IPS-15b (cell line): ENCODE data around the gene NKX6-1.

Experiments
- H3K27me3 ChIP-seq: one replicate; pipeline ENCODE4 v1.6.1; 2013; ENCODE audit warnings: low read length; ENCODE audit not compliant: control insufficient read depth, insufficient read depth
- H3K36me3 ChIP-seq: one replicate; pipeline ENCODE4 v1.6.1; 2013; ENCODE audit warnings: low read length; ENCODE audit not compliant: control insufficient read depth, insufficient read depth
- H3K4me1 ChIP-seq: one replicate; pipeline ENCODE4 v1.6.1; 2013; ENCODE audit warnings: mild to moderate bottlenecking, low read length; ENCODE audit not compliant: control insufficient read depth, insufficient read depth
- H3K4me3 ChIP-seq: one replicate; pipeline ENCODE4 v1.5.1; 2013; ENCODE audit warnings: low read depth, low read length
- H3K9ac ChIP-seq: one replicate; pipeline ENCODE4 v1.6.1; 2013; ENCODE audit warnings: low read depth, mild to moderate bottlenecking, low read length
- H3K9me3 ChIP-seq: one replicate; pipeline ENCODE4 v1.6.1; 2013; ENCODE audit warnings: mild to moderate bottlenecking, low read length; ENCODE audit not compliant: control insufficient read depth, insufficient read depth

NKX6-1 gene

DNA sequence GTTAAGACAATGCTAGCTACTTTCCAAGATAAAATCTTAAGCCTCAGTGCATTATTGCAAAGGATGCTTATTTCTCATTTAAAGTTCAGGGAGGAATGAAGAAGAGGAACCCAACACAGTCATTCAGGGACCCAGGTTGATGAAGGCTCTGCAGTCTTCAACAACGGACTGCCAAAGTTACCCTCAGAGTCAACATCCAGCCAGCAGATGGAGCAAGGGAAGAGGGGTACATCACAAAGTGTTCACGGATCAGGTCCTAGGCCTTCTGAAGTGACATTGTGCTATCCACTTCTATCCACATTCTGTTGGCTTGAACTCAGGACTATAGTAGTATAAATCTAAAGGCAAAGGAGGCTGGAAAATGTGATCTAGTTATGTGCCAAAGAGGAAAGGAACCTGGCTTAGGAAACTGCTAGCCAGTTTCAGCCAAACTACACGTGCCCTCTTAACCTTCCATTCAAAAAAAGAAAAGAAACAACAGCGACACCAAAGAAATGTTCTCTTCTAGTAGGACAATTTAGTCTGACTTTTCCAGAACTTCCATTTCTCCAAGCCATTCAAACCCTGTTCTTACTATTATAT, 28.8 kb downstream of the NKX6-1 start:
- Histone ChIP-seq H3K9me3 (no peaks in the 10 kb centered on the region), H3K4me1 (peaks cover 6% of the 10 kb centered on the region), H3K9ac (no peak overlapping the region), H3K4me3 (no peak overlapping the region), H3K27me3 (no peaks in the 10 kb centered on the region), H3K36me3 (no peaks in the 10 kb centered on the region)

DNA sequence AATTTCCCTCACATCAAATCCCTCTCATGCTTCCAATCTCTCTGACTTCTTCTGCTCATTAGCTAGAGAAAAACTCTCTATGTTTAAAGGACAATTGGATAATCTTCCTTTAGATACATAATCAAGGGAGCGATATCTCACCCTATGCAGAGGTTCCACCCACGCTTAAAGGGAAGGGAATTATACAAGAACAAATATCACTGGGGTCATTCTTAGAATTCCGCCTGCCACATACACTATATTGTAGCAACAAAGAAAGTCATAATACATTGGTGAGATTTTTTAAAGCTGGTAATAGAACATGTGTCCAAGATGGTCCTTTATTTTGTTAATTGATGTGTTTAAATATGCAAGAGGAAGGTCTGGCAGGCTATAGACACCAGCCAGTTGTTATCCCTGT, 31.5 kb downstream of the NKX6-1 start:
- no peaks in the 10 kb centered on the region for H3K27me3 ChIP-seq
- no peak overlapping the region for H3K9ac ChIP-seq
- H3K9me3 ChIP-seq, result no peaks in the 10 kb centered on the region
- peaks cover 2% of the 10 kb centered on the region for H3K4me1 ChIP-seq
- H3K4me3 ChIP-seq, result no peak overlapping the region
- H3K36me3 ChIP-seq, result no peaks in the 10 kb centered on the region

DNA sequence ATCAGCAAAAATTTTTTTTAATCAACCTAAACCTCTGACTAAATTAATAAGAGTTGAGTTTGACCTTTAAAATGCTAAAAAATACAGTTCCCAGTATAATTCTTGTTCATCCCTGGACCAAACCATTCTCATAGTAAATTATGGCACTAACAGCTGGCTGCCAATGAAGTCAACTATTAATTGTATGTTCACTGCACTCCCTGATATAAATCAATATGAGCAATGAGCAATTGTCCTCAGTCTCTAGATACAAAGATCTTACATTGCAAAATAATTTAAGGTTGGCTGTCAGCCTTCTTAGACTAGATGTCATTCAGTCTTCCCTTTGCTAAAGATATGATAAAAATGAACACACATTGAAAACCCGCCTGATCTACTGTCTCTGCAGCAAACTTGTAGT, 39.3 kb downstream of the NKX6-1 start:
- Histone ChIP-seq H3K9ac (no peak overlapping the region), H3K9me3 (no peaks in the 10 kb centered on the region), H3K27me3 (no peaks in the 10 kb centered on the region), H3K4me3 (no peak overlapping the region), H3K36me3 (no peaks in the 10 kb centered on the region), H3K4me1 (no peaks in the 10 kb centered on the region)

DNA sequence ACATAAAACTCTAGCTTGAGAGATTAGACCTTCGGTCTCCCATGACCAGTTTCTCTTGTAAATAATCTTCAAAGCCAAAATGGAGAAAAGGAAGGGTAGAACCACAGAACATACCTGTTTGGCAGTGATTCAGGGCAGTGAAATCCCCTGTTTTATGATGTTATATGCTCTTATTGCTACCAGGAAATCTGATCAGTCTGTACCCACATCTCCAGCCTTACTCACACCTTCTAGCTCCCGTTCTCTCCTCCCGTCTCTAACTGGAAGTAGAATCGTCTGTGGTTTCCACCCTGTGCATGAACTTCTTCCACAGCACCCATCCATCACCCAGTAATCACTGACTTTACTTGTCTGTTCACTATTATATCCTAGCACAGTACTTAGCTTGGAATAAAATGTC, 42.9 kb downstream of the NKX6-1 start:
- Histone ChIP-seq H3K36me3 (no peaks in the 10 kb centered on the region), H3K4me1 (no peaks in the 10 kb centered on the region), H3K9ac (no peak overlapping the region), H3K4me3 (no peak overlapping the region), H3K27me3 (no peaks in the 10 kb centered on the region), H3K9me3 (no peaks in the 10 kb centered on the region)

DNA sequence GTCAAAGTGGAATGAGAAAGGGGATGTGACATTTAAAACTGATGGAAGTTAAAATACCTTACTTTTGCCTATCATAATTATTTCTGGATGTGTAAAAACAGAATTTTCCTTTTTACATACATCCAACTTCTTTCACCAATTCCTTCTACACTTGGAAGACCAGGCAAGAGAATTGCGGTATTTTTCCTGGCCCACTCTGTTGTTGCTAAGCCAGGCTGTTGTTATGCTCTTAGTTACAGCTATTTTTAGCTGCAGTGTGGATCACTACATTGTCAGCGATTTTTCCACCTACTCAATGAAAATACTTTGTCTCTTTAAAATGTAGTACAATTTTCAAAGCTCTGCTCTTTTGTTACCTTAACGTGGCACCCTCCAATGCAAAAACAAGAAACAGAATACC, 43.4 kb downstream of the NKX6-1 start:
- Histone ChIP-seq H3K27me3 (no peaks in the 10 kb centered on the region), H3K9ac (no peak overlapping the region)

DNA sequence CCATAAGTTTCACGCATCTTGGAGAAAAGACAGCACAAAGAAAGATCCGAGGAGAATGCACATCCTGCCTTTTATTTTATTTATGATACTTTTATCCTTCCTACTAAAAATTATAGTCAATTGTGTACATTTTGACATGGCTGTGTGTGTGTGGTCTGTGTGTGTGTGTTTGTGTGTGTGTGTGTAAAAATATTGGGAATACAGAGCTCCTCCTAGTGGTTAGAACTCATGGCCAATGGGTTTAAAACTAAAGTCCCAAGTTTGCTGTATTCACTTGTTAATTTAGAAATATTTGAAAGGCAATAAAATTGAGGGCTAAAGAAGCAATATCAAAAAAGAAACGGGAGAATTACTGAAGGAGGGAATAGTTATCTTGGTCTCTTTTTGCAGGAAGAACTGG, 47.5 kb downstream of the NKX6-1 start:
- Histone ChIP-seq H3K4me3 (no peak overlapping the region), H3K9ac (no peak overlapping the region), H3K4me1 (no peaks in the 10 kb centered on the region)

More for the DNA sequence above, 43.4 kb downstream of the NKX6-1 start:
- H3K4me3 ChIP-seq, result no peak overlapping the region
- H3K36me3 ChIP-seq, result no peaks in the 10 kb centered on the region
- no peaks in the 10 kb centered on the region for H3K9me3 ChIP-seq
- H3K4me1 ChIP-seq, result no peaks in the 10 kb centered on the region

DNA sequence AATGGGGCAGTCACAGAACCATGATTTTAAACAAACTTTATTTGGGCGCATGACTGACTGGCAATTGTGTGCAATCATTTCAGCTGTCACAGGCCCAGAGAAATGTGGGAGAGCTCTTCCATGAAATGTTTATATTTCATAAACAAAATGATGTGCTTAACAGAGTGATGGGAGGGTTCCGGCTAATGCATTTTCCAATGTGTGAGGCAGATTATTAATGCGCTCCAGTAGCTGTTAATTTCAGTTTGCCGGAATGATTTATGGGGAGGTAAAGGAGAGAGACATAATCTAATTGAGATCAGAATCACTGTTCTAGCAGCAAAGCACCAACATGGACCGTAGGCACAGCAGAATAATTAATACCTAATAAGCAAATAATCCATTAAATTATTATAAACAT, 55.6 kb downstream of the NKX6-1 start:
- Histone ChIP-seq H3K36me3 (no peaks in the 10 kb centered on the region), H3K9me3 (no peaks in the 10 kb centered on the region), H3K27me3 (no peaks in the 10 kb centered on the region), H3K9ac (no peak overlapping the region), H3K4me3 (no peak overlapping the region), H3K4me1 (peaks cover 7% of the 10 kb centered on the region)

More for the DNA sequence above, 47.5 kb downstream of the NKX6-1 start:
- H3K36me3 ChIP-seq, result no peaks in the 10 kb centered on the region
- no peaks in the 10 kb centered on the region for H3K9me3 ChIP-seq
- no peaks in the 10 kb centered on the region for H3K27me3 ChIP-seq

DNA sequence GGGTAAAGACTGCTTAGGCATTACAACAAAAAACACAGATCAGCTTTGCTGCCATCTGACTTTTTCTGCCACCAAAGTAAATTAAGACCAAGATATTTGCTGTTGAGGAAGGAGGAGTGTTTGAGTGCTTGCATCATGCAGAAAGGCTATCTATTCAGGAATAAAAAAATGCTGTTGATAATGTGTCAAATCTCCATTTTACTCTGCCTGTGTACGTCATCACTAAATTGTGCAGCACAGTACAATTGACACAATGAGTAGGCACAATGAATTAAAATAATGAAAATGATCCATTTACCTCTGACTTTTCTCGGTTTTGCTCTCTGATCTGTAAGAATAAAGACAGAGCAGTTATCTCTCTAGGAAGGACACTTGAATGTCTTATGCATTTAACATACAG, 56.3 kb downstream of the NKX6-1 start:
- Histone ChIP-seq H3K4me3 (no peak overlapping the region), H3K9ac (no peak overlapping the region), H3K27me3 (no peaks in the 10 kb centered on the region), H3K4me1 (peaks cover 7% of the 10 kb centered on the region), H3K9me3 (no peaks in the 10 kb centered on the region), H3K36me3 (no peaks in the 10 kb centered on the region)
